GM21423 (cell line): ENCODE results near the gene DCHS2.

Experiments used
- ATAC-seq: cut with Tn5 transposase; IDR thresholded peaks from one replicate; pipeline ENCODE4 v1.9.1; 2021; ENCODE audit warnings: mild to moderate bottlenecking, moderate library complexity; ENCODE audit not compliant: unreplicated experiment

Gene DCHS2

GRCh38 chr4:154390324-154390723 lies 101.3 kb downstream of the DCHS2 start:
- ATAC-seq: no peak

DNA sequence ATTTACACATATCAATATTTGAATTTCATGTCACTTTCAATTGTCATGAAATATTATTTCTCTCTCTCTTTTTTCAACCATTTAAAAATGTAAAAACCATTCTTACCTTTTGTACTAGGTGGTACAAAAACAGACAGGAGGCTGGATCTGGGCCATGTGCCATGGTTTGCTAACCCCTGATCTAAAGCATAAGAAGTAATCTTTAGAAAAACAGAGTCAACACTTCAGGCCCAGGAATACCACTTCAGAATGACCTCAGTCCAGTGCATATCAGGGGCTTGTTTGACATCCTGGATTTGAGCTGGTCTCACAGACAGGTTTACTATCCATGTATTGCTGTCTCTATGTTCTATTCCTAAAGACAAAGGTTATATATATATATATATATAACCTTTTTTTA lies 102.5 kb downstream of the DCHS2 start:
- no peak for ATAC-seq

DNA sequence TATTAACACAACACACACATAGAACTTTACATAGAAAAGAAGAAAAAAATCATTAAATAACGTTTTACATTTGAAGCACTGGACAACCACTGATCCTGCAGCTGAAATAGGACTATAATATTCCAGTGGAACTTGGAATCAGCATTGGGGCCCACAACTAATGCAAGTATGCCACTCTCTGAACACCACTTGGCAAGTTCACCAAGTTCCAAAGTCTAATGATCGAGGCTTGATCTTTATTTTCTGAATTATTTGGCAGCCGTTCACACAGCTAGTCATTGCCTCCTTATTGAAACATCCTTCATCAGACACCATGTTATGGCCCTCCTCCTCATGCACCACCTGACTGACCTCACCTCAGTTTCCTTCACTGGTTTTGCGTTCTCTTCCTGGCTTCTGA lies 107.6 kb downstream of the DCHS2 start:
- ATAC-seq: no peak

GRCh38 chr4:154376486-154376885 lies 115.1 kb downstream of the DCHS2 start:
- ATAC-seq: no peak

DNA sequence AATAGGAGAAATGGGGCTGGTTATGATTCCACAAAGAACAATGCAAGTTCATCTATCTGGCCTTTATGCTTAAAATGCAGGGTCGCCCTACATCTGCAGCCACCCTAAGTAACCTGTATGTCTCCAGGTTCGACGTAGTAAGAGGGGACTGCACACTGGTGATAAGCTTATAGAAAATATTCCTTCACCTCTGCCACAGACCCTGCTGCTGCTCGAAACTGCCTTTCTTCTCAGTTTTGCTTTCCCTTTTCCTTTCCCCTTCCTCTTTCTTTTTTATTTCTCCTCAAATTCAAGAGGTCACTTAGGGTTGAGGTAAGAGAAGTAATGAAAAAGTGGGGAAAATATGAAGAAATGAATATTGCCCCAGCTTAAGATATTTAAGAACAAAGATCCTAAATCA lies 123.5 kb downstream of the DCHS2 start:
- peak; percentile 58 for ATAC-seq

DNA sequence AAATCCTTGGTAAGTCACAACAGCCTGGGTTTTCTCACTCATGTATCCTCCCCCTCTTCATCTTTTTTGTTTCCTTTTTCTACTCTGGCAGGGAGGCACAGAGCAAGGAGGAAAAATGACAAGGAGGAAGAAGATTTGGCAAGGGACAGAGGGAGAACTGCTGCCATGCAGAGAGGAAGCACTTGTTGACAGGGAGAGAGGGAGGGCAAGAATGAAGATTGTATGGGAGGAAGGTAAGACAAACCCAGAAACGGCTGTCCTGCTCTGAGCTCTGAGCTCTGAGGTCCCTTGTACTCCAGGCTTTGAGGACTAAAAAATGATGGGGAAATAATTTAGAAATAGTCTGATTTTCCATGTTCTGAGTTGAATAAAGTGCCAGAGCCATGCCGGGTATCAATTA lies 123.9 kb downstream of the DCHS2 start:
- peak; percentile 31 for ATAC-seq

- no peak for ATAC-seq
Observed at GRCh38 chr4:154366956-154367355, 124.6 kb downstream of the DCHS2 start.

- ATAC-seq: no peak
Observed at GRCh38 chr4:154364066-154364845, 127.3 kb downstream of the DCHS2 start.

- ATAC-seq: peak; percentile 61
Observed at GRCh38 chr4:154361450-154361849, 130.1 kb downstream of the DCHS2 start.

GRCh38 chr4:154360491-154360890 lies 131.1 kb downstream of the DCHS2 start:
- no peak for ATAC-seq

GRCh38 chr4:154354883-154355282 lies 136.7 kb downstream of the DCHS2 start:
- no peak for ATAC-seq

DNA sequence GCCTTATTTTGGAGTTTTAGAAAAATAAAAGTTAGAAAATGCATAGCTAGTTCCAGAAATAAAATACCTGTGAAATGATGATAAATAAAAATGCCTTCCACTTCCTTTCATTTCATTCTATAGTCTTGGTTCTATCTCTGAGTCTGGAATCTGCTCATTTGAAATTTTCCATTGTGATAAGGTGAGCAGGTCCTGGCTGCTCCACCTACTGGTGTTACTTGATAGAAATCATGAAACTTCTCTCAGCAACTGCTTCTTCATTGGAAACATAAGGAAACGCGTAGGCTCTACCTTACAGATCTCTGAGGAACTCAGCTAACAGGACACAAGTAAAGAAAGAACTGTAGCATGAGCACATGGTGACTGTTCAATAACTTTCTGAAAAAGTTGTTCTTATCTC lies 141.8 kb downstream of the DCHS2 start:
- no peak for ATAC-seq

DNA sequence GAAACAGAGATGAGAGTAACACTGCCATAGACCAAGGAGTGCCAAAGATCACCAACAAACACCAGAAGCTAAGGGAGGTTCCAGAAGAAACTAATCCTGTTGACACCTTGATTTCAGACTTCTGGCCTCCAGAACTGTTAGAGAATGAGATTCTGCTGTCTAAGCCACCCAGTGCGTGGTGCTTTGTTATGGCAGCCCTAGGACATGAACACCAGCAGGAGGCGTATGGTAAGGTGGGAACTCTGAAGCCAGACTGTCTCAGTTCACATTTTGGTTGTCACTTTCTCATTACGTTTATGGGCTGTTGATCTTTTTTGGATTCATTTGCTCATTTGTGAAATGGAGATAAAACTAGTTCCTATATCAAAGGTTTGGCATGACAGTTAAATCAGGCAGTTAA lies 142.9 kb downstream of the DCHS2 start:
- ATAC-seq: no peak

DNA sequence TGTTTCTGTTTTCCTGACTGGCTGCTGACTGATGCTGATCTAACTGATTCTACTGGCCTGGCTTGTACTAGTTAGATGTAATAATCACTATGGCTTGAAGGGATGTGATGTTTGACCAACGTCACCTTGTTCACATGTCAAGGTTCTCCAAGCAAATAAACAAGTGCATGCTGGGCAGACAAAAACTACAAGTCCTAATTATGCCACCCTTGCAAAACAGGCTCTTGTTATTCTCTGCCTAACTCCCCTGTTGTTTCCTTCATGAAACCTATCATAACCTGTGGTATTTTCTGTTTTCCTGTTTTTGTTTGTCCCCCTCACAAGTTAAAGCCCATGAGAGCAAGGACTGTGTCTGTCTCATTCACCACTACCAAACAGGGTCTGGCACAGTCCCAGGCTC lies 146.2 kb downstream of the DCHS2 start:
- no peak for ATAC-seq

- ATAC-seq: peak; percentile 63
Observed at GRCh38 chr4:154344686-154345085, 146.9 kb downstream of the DCHS2 start.

GRCh38 chr4:154343651-154344050 lies 147.9 kb downstream of the DCHS2 start:
- ATAC-seq: no peak

DNA sequence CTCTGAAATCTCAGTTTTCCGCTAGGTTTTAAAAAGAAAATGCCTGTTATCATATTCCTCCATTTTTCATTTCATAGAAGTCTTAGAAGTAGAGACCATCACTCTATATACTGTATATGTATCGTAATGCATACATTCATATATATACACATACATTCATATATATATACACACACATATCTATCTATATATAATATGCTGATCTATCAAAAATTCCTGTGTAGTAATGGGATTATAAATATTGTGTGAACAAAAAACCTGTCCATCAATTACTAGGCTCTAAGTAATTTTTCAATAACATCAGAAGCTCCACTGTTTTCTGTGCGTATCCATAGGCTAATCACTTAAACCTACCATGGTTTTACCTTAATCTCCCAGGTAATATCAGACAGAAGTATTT lies 150.2 kb downstream of the DCHS2 start:
- no peak for ATAC-seq

- ATAC-seq: no peak
Observed at GRCh38 chr4:154335588-154335987, 156.0 kb downstream of the DCHS2 start.

DNA sequence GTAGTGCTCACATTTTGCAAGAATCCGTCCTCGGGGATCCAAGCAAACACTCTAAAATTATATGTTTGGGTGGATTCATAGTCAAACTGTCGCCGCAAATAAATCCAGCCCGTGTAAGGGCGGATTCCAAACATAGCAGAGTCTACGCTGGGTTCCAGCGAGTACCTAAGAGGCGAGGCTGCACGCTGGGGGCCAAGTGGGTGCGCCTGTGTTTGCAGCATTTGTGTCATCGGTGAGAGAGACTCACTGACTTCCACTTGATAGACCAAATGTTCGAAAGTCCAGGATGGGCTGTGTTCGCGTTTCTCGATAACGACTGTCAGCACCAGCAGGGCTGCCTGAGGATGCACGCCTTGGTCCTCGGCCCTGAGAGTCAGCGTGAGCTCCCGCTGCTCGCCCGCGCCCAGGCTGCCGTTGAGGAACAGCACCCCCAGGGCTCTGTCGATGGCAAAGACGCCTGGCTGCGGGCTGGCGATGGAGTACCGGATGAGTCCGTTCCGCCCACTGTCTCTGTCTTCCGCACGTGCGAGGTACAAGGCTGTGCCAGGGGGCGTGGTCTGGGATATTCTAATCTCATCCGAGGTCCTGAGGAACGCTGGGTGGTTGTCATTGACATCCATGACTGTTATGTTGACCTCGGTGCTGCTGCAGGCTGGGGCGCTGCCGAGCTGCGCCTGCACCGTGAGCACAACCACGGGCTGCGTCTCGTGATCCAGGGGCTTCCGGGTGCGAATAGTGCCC lies 158.7 kb downstream of the DCHS2 start:
- peak; percentile 93 for ATAC-seq

- no peak for ATAC-seq
Observed at GRCh38 chr4:154329939-154330338, 161.7 kb downstream of the DCHS2 start.

- ATAC-seq: no peak
Observed at GRCh38 chr4:154329268-154329868, 162.2 kb downstream of the DCHS2 start.

DNA sequence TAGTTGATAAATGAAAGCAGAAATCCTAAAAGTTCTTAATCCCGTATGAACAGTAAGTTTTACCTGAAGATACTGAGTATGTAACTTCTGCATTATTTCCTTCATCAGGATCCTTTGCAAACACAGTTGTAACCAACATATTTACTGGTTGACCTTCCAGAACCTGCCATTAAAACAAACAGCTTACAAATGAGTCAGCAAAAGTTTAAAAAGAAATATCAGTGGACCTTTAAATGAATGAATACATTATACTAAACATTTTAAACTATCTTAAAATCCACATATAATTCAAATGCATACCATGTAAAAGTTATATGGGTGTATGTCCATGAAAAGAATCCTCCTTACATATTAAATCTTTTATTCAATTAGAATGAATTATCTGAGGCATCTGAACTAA lies 163.6 kb downstream of the DCHS2 start:
- no peak for ATAC-seq
